HEK293 (cell line): ENCODE results near the gene SPACA4.

Source experiments
- GLIS2 ChIP-seq: fragments of 450-650 bp; formaldehyde crosslinking; IDR thresholded peaks from 2 replicates; pipeline ENCODE4 v1.5.1; 2016; ENCODE audit warnings: missing biosample characterization, missing genetic modification characterization
- KLF1 ChIP-seq: fragments of 450-650 bp; formaldehyde crosslinking; IDR thresholded peaks from 2 replicates; pipeline ENCODE4 v1.5.1; 2016; ENCODE audit warnings: missing biosample characterization, missing genetic modification characterization
- KLF10 ChIP-seq: fragments of 450-650 bp; IDR thresholded peaks from 2 replicates; pipeline ENCODE4 v1.5.1; 2018; ENCODE audit warnings: missing biosample characterization, mild to moderate bottlenecking, missing genetic modification characterization
- KLF7 ChIP-seq: fragments of 450-650 bp; formaldehyde crosslinking; IDR thresholded peaks from 2 replicates; pipeline ENCODE4 v1.5.1; 2016; ENCODE audit warnings: missing biosample characterization, missing genetic modification characterization, borderline replicate concordance
- KLF8 ChIP-seq: fragments of 450-650 bp; formaldehyde crosslinking; IDR thresholded peaks from 2 replicates; pipeline ENCODE4 v1.5.1; 2016; ENCODE audit warnings: missing biosample characterization, missing genetic modification characterization
- PATZ1 ChIP-seq: fragments of 450-650 bp; formaldehyde crosslinking; IDR thresholded peaks from 2 replicates; pipeline ENCODE4 v1.5.1; 2016; ENCODE audit warnings: missing biosample characterization, missing genetic modification characterization
- SALL2 ChIP-seq: fragments of 450-650 bp; formaldehyde crosslinking; IDR thresholded peaks from 2 replicates; pipeline ENCODE4 v1.5.0; 2017; ENCODE audit warnings: missing biosample characterization, mild to moderate bottlenecking, missing genetic modification characterization, borderline replicate concordance
- SETDB1 ChIP-seq: IDR thresholded peaks from one replicate; pipeline ENCODE4 v1.6.1; 2017; ENCODE audit warnings: mild to moderate bottlenecking, low read length, moderate library complexity, mixed read lengths; ENCODE audit not compliant: insufficient read length
- ZBTB1 ChIP-seq: fragments of 450-650 bp; formaldehyde crosslinking; IDR thresholded peaks from 2 replicates; pipeline ENCODE4 v1.5.1; 2016; ENCODE audit warnings: missing biosample characterization, missing genetic modification characterization
- ZBTB48 ChIP-seq: fragments of 450-650 bp; formaldehyde crosslinking; IDR thresholded peaks from 2 replicates; pipeline ENCODE4 v1.5.1; 2016; ENCODE audit warnings: missing biosample characterization, missing genetic modification characterization
- ZFP3 ChIP-seq: fragments of 450-650 bp; formaldehyde crosslinking; IDR thresholded peaks from 2 replicates; pipeline ENCODE4 v1.5.1; 2016; ENCODE audit warnings: low read depth, missing biosample characterization, missing genetic modification characterization
- ZNF157 ChIP-seq: fragments of 450-650 bp; formaldehyde crosslinking; IDR thresholded peaks from 2 replicates; pipeline ENCODE4 v1.5.1; 2016; ENCODE audit warnings: missing biosample characterization, missing genetic modification characterization
- ZNF16 ChIP-seq: fragments of 450-650 bp; formaldehyde crosslinking; IDR thresholded peaks from 2 replicates; pipeline ENCODE4 v1.5.1; 2016; ENCODE audit warnings: low read depth, missing biosample characterization, missing genetic modification characterization
- ZNF19 ChIP-seq: fragments of 450-650 bp; formaldehyde crosslinking; IDR thresholded peaks from 2 replicates; pipeline ENCODE4; 2016; ENCODE audit warnings: missing biosample characterization, missing genetic modification characterization, low read depth
- ZNF202 ChIP-seq: fragments of 450-650 bp; formaldehyde crosslinking; IDR thresholded peaks from 2 replicates; pipeline ENCODE4 v1.5.1; 2016; ENCODE audit warnings: missing biosample characterization, missing genetic modification characterization, borderline replicate concordance
- ZNF211 ChIP-seq: fragments of 450-650 bp; formaldehyde crosslinking; IDR thresholded peaks from 2 replicates; pipeline ENCODE4 v1.5.1; 2016; ENCODE audit warnings: low read depth, missing biosample characterization, missing genetic modification characterization
- ZNF23 ChIP-seq: fragments of 450-650 bp; formaldehyde crosslinking; IDR thresholded peaks from 2 replicates; pipeline ENCODE4 v1.5.1; 2016; ENCODE audit warnings: missing biosample characterization, missing genetic modification characterization, borderline replicate concordance
- ZNF292 ChIP-seq: fragments of 450-650 bp; formaldehyde crosslinking; IDR thresholded peaks from 2 replicates; pipeline ENCODE4 v1.5.1; 2016; ENCODE audit warnings: low read depth, missing biosample characterization, missing genetic modification characterization, borderline replicate concordance
- ZNF302 ChIP-seq: fragments of 450-650 bp; formaldehyde crosslinking; IDR thresholded peaks from 2 replicates; pipeline ENCODE4 v1.5.1; 2016; ENCODE audit warnings: missing biosample characterization, missing genetic modification characterization, low read depth
- ZNF311 ChIP-seq: fragments of 450-650 bp; formaldehyde crosslinking; IDR thresholded peaks from 2 replicates; pipeline ENCODE4 v1.5.1; 2017; ENCODE audit warnings: missing biosample characterization, missing genetic modification characterization, borderline replicate concordance
- ZNF335 ChIP-seq: fragments of 450-650 bp; formaldehyde crosslinking; conservative IDR thresholded peaks from 2 replicates; pipeline ENCODE4 v1.5.1; 2016; ENCODE audit warnings: missing biosample characterization, missing genetic modification characterization
- ZNF391 ChIP-seq: fragments of 450-650 bp; formaldehyde crosslinking; IDR thresholded peaks from 2 replicates; pipeline ENCODE4 v1.5.1; 2016; ENCODE audit warnings: low read depth, missing biosample characterization, missing genetic modification characterization, borderline replicate concordance
- ZNF426 ChIP-seq: fragments of 450-650 bp; formaldehyde crosslinking; IDR thresholded peaks from 2 replicates; pipeline ENCODE4 v1.5.1; 2017; ENCODE audit warnings: missing biosample characterization, missing genetic modification characterization, mild to moderate bottlenecking, inconsistent platforms, moderate library complexity
- ZNF433 ChIP-seq: fragments of 450-650 bp; formaldehyde crosslinking; IDR thresholded peaks from 2 replicates; pipeline ENCODE4 v1.5.1; 2016; ENCODE audit warnings: missing biosample characterization, missing genetic modification characterization, low read depth
- ZNF48 ChIP-seq: fragments of 450-650 bp; formaldehyde crosslinking; IDR thresholded peaks from 2 replicates; pipeline ENCODE4 v1.5.1; 2016; ENCODE audit warnings: missing biosample characterization, missing genetic modification characterization
- ZNF510 ChIP-seq: fragments of 450-650 bp; formaldehyde crosslinking; IDR thresholded peaks from 2 replicates; pipeline ENCODE4 v1.5.1; 2018; ENCODE audit warnings: mild to moderate bottlenecking, missing genetic modification characterization, missing biosample characterization; ENCODE audit not compliant: insufficient replicate concordance
- ZNF544 ChIP-seq: fragments of 450-650 bp; formaldehyde crosslinking; IDR thresholded peaks from 2 replicates; pipeline ENCODE4 v1.5.0; 2017; ENCODE audit warnings: missing biosample characterization, missing genetic modification characterization
- ZNF621 ChIP-seq: fragments of 450-650 bp; formaldehyde crosslinking; IDR thresholded peaks from 2 replicates; pipeline ENCODE4 v1.5.1; 2017; ENCODE audit warnings: missing biosample characterization, missing genetic modification characterization
- ZNF654 ChIP-seq: fragments of 450-650 bp; formaldehyde crosslinking; IDR thresholded peaks from 2 replicates; pipeline ENCODE4 v1.5.1; 2016; ENCODE audit warnings: low read depth, missing biosample characterization, missing genetic modification characterization
- ZNF664 ChIP-seq: fragments of 450-650 bp; formaldehyde crosslinking; IDR thresholded peaks from 2 replicates; pipeline ENCODE4 v1.5.1; 2016; ENCODE audit warnings: missing biosample characterization, missing genetic modification characterization
- TF ChIP-seq, protein P1 (sequence below): fragments of 450-650 bp; formaldehyde crosslinking; IDR thresholded peaks from 2 replicates; pipeline ENCODE4 v1.5.1; 2016; ENCODE audit warnings: missing biosample characterization, missing genetic modification characterization
- TF ChIP-seq, protein P2 (sequence below): fragments of 450-650 bp; formaldehyde crosslinking; IDR thresholded peaks from 2 replicates; pipeline ENCODE4 v1.5.1; 2017; ENCODE audit warnings: missing biosample characterization, missing genetic modification characterization
- TF ChIP-seq, protein P3 (sequence below): fragments of 450-650 bp; formaldehyde crosslinking; IDR thresholded peaks from 2 replicates; pipeline ENCODE4 v1.5.1; 2016; ENCODE audit warnings: missing biosample characterization, missing genetic modification characterization
- TF ChIP-seq, protein P4 (sequence below): fragments of 450-650 bp; formaldehyde crosslinking; IDR thresholded peaks from 2 replicates; pipeline ENCODE4; 2016; ENCODE audit warnings: missing biosample characterization, missing genetic modification characterization

SPACA4 gene

GRCh38 chr19:48568345-48568886 lies 38.1 kb upstream of the SPACA4 start (continued):
- TF ChIP-seq KLF8 (tag by site-specific recombination) (peak; percentile 77), ZNF202 (tag by site-specific recombination) (no peak), ZNF664 (tag by site-specific recombination) (no peak), SALL2 (tag by site-specific recombination) (no peak), ZNF211 (tag by site-specific recombination) (no peak), ZBTB1 (tag by site-specific recombination) (no peak), ZNF433 (no peak), PATZ1 (tag by site-specific recombination) (peak; percentile 81; the same call in 1 of the 2 replicates), ZNF19 (tag by site-specific recombination) (no peak), ZNF544 (tag by site-specific recombination) (no peak), ZNF292 (tag by site-specific recombination) (no peak), ZNF510 (no peak), ZNF23 (tag by site-specific recombination) (no peak), KLF1 (tag by site-specific recombination) (no peak), KLF7 (tag by site-specific recombination) (no peak), ZNF654 (tag by site-specific recombination) (no peak), ZNF426 (tag by site-specific recombination) (no peak), ZNF311 (tag by site-specific recombination) (no peak), ZNF335 (tag by site-specific recombination) (peak; percentile 63), ZNF157 (tag by site-specific recombination) (no peak), ZNF302 (tag by site-specific recombination) (no peak), ZNF391 (tag by site-specific recombination) (peak; percentile 19; the same call in 1 of the 2 replicates), ZNF48 (no peak), SETDB1 (no peak), ZNF621 (tag by site-specific recombination) (no peak), ZNF16 (no peak), ZBTB48 (tag by site-specific recombination) (peak; percentile 37; the same call in 1 of the 2 replicates), ZFP3 (tag by site-specific recombination) (no peak), GLIS2 (tag by site-specific recombination) (peak; percentile 55), KLF10 (no peak)
- TF ChIP-seq, protein P1, sequence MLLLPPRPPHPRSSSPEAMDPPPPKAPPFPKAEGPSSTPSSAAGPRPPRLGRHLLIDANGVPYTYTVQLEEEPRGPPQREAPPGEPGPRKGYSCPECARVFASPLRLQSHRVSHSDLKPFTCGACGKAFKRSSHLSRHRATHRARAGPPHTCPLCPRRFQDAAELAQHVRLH (tag by site-specific recombination) = no peak
- TF ChIP-seq, protein P2, sequence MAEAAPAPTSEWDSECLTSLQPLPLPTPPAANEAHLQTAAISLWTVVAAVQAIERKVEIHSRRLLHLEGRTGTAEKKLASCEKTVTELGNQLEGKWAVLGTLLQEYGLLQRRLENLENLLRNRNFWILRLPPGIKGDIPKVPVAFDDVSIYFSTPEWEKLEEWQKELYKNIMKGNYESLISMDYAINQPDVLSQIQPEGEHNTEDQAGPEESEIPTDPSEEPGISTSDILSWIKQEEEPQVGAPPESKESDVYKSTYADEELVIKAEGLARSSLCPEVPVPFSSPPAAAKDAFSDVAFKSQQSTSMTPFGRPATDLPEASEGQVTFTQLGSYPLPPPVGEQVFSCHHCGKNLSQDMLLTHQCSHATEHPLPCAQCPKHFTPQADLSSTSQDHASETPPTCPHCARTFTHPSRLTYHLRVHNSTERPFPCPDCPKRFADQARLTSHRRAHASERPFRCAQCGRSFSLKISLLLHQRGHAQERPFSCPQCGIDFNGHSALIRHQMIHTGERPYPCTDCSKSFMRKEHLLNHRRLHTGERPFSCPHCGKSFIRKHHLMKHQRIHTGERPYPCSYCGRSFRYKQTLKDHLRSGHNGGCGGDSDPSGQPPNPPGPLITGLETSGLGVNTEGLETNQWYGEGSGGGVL (tag by site-specific recombination) = 0 out of 2 replicates have a peak, but pooled peaks have one; percentile 43
- TF ChIP-seq, protein P3, sequence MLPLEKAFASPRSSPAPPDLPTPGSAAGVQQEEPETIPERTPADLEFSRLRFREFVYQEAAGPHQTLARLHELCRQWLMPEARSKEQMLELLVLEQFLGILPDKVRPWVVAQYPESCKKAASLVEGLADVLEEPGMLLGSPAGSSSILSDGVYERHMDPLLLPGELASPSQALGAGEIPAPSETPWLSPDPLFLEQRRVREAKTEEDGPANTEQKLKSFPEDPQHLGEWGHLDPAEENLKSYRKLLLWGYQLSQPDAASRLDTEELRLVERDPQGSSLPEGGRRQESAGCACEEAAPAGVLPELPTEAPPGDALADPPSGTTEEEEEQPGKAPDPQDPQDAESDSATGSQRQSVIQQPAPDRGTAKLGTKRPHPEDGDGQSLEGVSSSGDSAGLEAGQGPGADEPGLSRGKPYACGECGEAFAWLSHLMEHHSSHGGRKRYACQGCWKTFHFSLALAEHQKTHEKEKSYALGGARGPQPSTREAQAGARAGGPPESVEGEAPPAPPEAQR = no peak
- TF ChIP-seq, protein P4, sequence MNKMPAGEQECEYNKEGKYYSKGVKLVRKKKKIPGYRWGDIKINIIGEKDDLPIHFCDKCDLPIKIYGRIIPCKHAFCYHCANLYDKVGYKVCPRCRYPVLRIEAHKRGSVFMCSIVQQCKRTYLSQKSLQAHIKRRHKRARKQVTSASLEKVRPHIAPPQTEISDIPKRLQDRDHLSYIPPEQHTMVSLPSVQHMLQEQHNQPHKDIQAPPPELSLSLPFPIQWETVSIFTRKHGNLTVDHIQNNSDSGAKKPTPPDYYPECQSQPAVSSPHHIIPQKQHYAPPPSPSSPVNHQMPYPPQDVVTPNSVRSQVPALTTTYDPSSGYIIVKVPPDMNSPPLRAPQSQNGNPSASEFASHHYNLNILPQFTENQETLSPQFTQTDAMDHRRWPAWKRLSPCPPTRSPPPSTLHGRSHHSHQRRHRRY (tag by site-specific recombination) = no peak
